ENCODE measurements around the gene ATP8B4. TPM values are rescaled to one million over a fixed set of nuclear protein-coding genes. Genes with fewer than 3 reads are reported as not detected.

The ATP8B4 gene
- total and polyA plus RNA-seq, 2 donors (not counting 1 experiment from before 2014, with no cell fraction given), result 3.5 to 19.5 TPM

GRCh38 chr15:49898575-49899283, 220.3 kb downstream of the ATP8B4 start:
- H4K20me1 ChIP-seq (ENCODE audit: control insufficient read depth, extremely low read depth, insufficient read depth, low read length), result no peaks in the 10 kb centered on the region
- no peak overlapping the region for H3K4me3 ChIP-seq (replicated peaks in 1 of 4; ENCODE audit: control extremely low read depth in 1 of 4, insufficient read depth in 1 of 4, low read depth in 3 of 4, low read length in 4 of 4)
- H2AFZ ChIP-seq (ENCODE audit: low read length), result no peak overlapping the region
- H3K79me2 ChIP-seq (ENCODE audit: control insufficient read depth, insufficient read depth, low read length), result no peaks in the 10 kb centered on the region
- peaks cover 19% of the 10 kb centered on the region for H3K4me1 ChIP-seq (ENCODE audit: control insufficient read depth, extremely low read depth, insufficient read depth, low read length)
- no peak overlapping the region for H3K9ac ChIP-seq (ENCODE audit: insufficient read depth, low read length)
- H3K4me2 ChIP-seq (ENCODE audit: extremely low read depth, insufficient read depth, low read length), result no peak overlapping the region
- DNase-seq (ENCODE audit: low read depth in 2 of 2), result peak in 1 of 2 donors; percentile 8
- H3K36me3 ChIP-seq (ENCODE audit: control insufficient read depth, insufficient read depth, low read length), result no peaks in the 10 kb centered on the region
- TF ChIP-seq EZH2 (IDR thresholded peaks at IDR 0.05; ENCODE audit: low read length, missing control alignments) (no peak), CTCF (conservative IDR thresholded peaks at IDR 0.05 in 1 of 2, IDR thresholded peaks at IDR 0.05 in 1 of 2; ENCODE audit: low read depth in 1 of 2, low read length in 2 of 2) (no peak)
- no peak overlapping the region for H3K27ac ChIP-seq (ENCODE audit: insufficient read depth, low read length)
- no peaks in the 10 kb centered on the region for H3K9me3 ChIP-seq (ENCODE audit: control insufficient read depth, insufficient read depth, low read depth, low read length)
- no peaks in the 10 kb centered on the region for H3K27me3 ChIP-seq (ENCODE audit: control insufficient read depth, insufficient read depth, low read length)

GRCh38 chr15:49898097-49898496, 220.9 kb downstream of the ATP8B4 start:
- Histone ChIP-seq H3K27me3 (ENCODE audit: control insufficient read depth, insufficient read depth, low read length) (no peaks in the 10 kb centered on the region), H4K20me1 (ENCODE audit: control insufficient read depth, extremely low read depth, insufficient read depth, low read length) (no peaks in the 10 kb centered on the region), H3K9me3 (ENCODE audit: control insufficient read depth, insufficient read depth, low read depth, low read length) (no peaks in the 10 kb centered on the region), H3K27ac (ENCODE audit: insufficient read depth, low read length) (no peak overlapping the region), H3K9ac (ENCODE audit: insufficient read depth, low read length) (no peak overlapping the region), H3K4me3 (replicated peaks in 1 of 4; ENCODE audit: control extremely low read depth in 1 of 4, insufficient read depth in 1 of 4, low read depth in 3 of 4, low read length in 4 of 4) (no peak overlapping the region), H3K4me1 (ENCODE audit: control insufficient read depth, extremely low read depth, insufficient read depth, low read length) (peaks cover 15% of the 10 kb centered on the region), H3K4me2 (ENCODE audit: extremely low read depth, insufficient read depth, low read length) (no peak overlapping the region), H3K36me3 (ENCODE audit: control insufficient read depth, insufficient read depth, low read length) (no peaks in the 10 kb centered on the region), H2AFZ (ENCODE audit: low read length) (no peak overlapping the region), H3K79me2 (ENCODE audit: control insufficient read depth, insufficient read depth, low read length) (no peaks in the 10 kb centered on the region)
- no peak for DNase-seq (ENCODE audit: low read depth in 2 of 2)
- TF ChIP-seq CTCF (conservative IDR thresholded peaks at IDR 0.05 in 1 of 2, IDR thresholded peaks at IDR 0.05 in 1 of 2; ENCODE audit: low read depth in 1 of 2, low read length in 2 of 2) (no peak), EZH2 (IDR thresholded peaks at IDR 0.05; ENCODE audit: low read length, missing control alignments) (no peak)

GRCh38 chr15:49895347-49896223, 223.4 kb downstream of the ATP8B4 start:
- TF ChIP-seq CTCF (conservative IDR thresholded peaks at IDR 0.05 in 1 of 2, IDR thresholded peaks at IDR 0.05 in 1 of 2; ENCODE audit: low read depth in 1 of 2, low read length in 2 of 2), result no peak
- no peak for TF ChIP-seq EZH2 (IDR thresholded peaks at IDR 0.05; ENCODE audit: low read length, missing control alignments)
- H3K9ac ChIP-seq (ENCODE audit: insufficient read depth, low read length), result no peak overlapping the region
- H3K36me3 ChIP-seq (ENCODE audit: control insufficient read depth, insufficient read depth, low read length), result no peaks in the 10 kb centered on the region
- no peak overlapping the region for H3K4me2 ChIP-seq (ENCODE audit: extremely low read depth, insufficient read depth, low read length)
- no peak overlapping the region for H3K4me3 ChIP-seq (replicated peaks in 1 of 4; ENCODE audit: control extremely low read depth in 1 of 4, insufficient read depth in 1 of 4, low read depth in 3 of 4, low read length in 4 of 4)
- DNase-seq (ENCODE audit: low read depth in 2 of 2), result peak in 1 of 2 donors; percentile 92
- no peaks in the 10 kb centered on the region for H3K9me3 ChIP-seq (ENCODE audit: control insufficient read depth, insufficient read depth, low read depth, low read length)
- no peaks in the 10 kb centered on the region for H3K27me3 ChIP-seq (ENCODE audit: control insufficient read depth, insufficient read depth, low read length)
- no peak overlapping the region for H2AFZ ChIP-seq (ENCODE audit: low read length)
- H3K79me2 ChIP-seq (ENCODE audit: control insufficient read depth, insufficient read depth, low read length), result no peaks in the 10 kb centered on the region
- H3K27ac ChIP-seq (ENCODE audit: insufficient read depth, low read length), result no peak overlapping the region
- peaks cover 5% of the 10 kb centered on the region for H3K4me1 ChIP-seq (ENCODE audit: control insufficient read depth, extremely low read depth, insufficient read depth, low read length)
- H4K20me1 ChIP-seq (ENCODE audit: control insufficient read depth, extremely low read depth, insufficient read depth, low read length), result no peaks in the 10 kb centered on the region
